ENCODE measurements around the gene PPP2R5C. TPM values are rescaled to one million over a fixed set of nuclear protein-coding genes. Genes with fewer than 3 reads are reported as not detected.

The PPP2R5C gene
- total and polyA plus RNA-seq, 2 of the 4 experiments (the other 2 are of a cell fraction), result 65.9 to 78.7 TPM

GRCh38 chr14:101734246-101734847 lies 27.2 kb upstream of the PPP2R5C start:
- dilution Hi-C loops (cut with HindIII; ENCODE audit: low sequenced_read_pairs, unreplicated experiment), result no loop called here
- POLR2A ChIA-PET (ENCODE audit: unreplicated experiment), result no interaction called here
- no peak overlapping the region for H4K5ac ChIP-seq (ENCODE audit: low read depth, low read length)
- no peak overlapping the region for H3K27ac ChIP-seq (ENCODE audit: insufficient read depth, low read length)
- no peak overlapping the region for H2AFZ ChIP-seq (replicated peaks; ENCODE audit: low read length, poor library complexity)
- H2BK5ac ChIP-seq (ENCODE audit: low read depth, low read length, poor library complexity, severe bottlenecking), result no peak overlapping the region
- peaks cover 5% of the 10 kb centered on the region; the same call in 1 of the 2 replicates for H3K4me1 ChIP-seq (ENCODE audit: control insufficient read depth, insufficient read depth, low read length)
- no peaks in the 10 kb centered on the region for H3K79me1 ChIP-seq (ENCODE audit: low read depth in 1 of 2, low read length in 2 of 2)
- H3K23ac ChIP-seq (ENCODE audit: low read depth, low read length), result no peak overlapping the region
- CTCF ChIA-PET, result no interaction called here
- no peak overlapping the region for H4K8ac ChIP-seq (ENCODE audit: low read depth in 2 of 2, low read length in 2 of 2)
- H4K91ac ChIP-seq (ENCODE audit: insufficient read depth, low read depth, low read length), result no peak overlapping the region
- TF ChIP-seq ELK1 (IDR thresholded peaks at IDR 0.05; ENCODE audit: borderline replicate concordance, low read depth, low read length), result no peak
- no peak for TF ChIP-seq CTCF (conservative IDR thresholded peaks at IDR 0.05; ENCODE audit: low read depth, low read length)
- TF ChIP-seq RFX5 (IDR thresholded peaks at IDR 0.05; ENCODE audit: low read depth, low read length), result no peak
- H3K4ac ChIP-seq (ENCODE audit: low read depth, low read length), result no peak overlapping the region
- no peak overlapping the region for H3K18ac ChIP-seq (ENCODE audit: low read depth, low read length)
- no peak overlapping the region for H2BK20ac ChIP-seq (ENCODE audit: low read depth, low read length)
- no TSS peak for BruUV-seq (replicated peaks)
- WGBS, 2 experiments (ENCODE audit: extremely low coverage in 2 of 2, insufficient read length in 1 of 2), result 75% methylated on average over 7 of the region's 16 CpGs; no CpG with 5 or more reads in 1 of the 2 experiments
- no peak for DNase-seq
- no peak overlapping the region for H2BK120ac ChIP-seq (ENCODE audit: low read depth, low read length)
- intact Hi-C loops (cut with micrococcal nuclease), result no loop called here
- no peak overlapping the region for H3K4me3 ChIP-seq (ENCODE audit: insufficient read depth, low read depth, low read length)
- H2AK9ac ChIP-seq (replicated peaks; ENCODE audit: low read depth, low read length, poor library complexity), result no peak overlapping the region
- no peaks in the 10 kb centered on the region for H4K20me1 ChIP-seq (ENCODE audit: insufficient read depth, low read length)
- H3K14ac ChIP-seq (replicated peaks; ENCODE audit: low read depth, low read length), result no peak overlapping the region
- no peak overlapping the region for H3K56ac ChIP-seq (ENCODE audit: extremely low read depth, insufficient read depth, low read length)
- H2AK5ac ChIP-seq (ENCODE audit: low read depth, low read length), result no peak overlapping the region
- peaks cover 3% of the 10 kb centered on the region for H3K9me3 ChIP-seq (ENCODE audit: control insufficient read depth, insufficient read depth, low read length)
- H3K9me1 ChIP-seq (ENCODE audit: insufficient read depth, low read length), result no peaks in the 10 kb centered on the region
- no peaks in the 10 kb centered on the region for H3K36me3 ChIP-seq (ENCODE audit: control insufficient read depth, insufficient read depth, low read length)
- no peak for ATAC-seq (ENCODE audit: low read depth)
- peaks cover 22% of the 10 kb centered on the region for H3K27me3 ChIP-seq (ENCODE audit: control insufficient read depth, insufficient read depth, low read length)
- H3K4me2 ChIP-seq (ENCODE audit: low read depth, low read length), result no peak overlapping the region
- no peak overlapping the region for H3K9ac ChIP-seq (ENCODE audit: low read depth, low read length)
- H2BK15ac ChIP-seq (ENCODE audit: low read depth, low read length), result no peak overlapping the region
- in situ Hi-C loops (cut with MboI; ENCODE audit: low sequenced_read_pairs), result no loop called here
